Stimulated activated CD8-positive, alpha-beta memory T cell treated with anti-CD3 and anti-CD28 coated beads, Interleukin-4, amount 100 ng/mL, for 1 hour (primary cell): ENCODE results near the gene PFKM.
"Not testable (repeated sequence)": the region's sequence is repeated elsewhere in the genome, so short reads cannot be mapped to it uniquely, and the experiment has no call there.

ENCODE experiments used
- DNase-seq, 2 donors: peaks; one replicate each; pipeline ENCODE4 v3.0.0-alpha.2; 2020; ENCODE audit warnings: low read depth in 2 of 2, low spot score in 1 of 2

The PFKM gene

DNA sequence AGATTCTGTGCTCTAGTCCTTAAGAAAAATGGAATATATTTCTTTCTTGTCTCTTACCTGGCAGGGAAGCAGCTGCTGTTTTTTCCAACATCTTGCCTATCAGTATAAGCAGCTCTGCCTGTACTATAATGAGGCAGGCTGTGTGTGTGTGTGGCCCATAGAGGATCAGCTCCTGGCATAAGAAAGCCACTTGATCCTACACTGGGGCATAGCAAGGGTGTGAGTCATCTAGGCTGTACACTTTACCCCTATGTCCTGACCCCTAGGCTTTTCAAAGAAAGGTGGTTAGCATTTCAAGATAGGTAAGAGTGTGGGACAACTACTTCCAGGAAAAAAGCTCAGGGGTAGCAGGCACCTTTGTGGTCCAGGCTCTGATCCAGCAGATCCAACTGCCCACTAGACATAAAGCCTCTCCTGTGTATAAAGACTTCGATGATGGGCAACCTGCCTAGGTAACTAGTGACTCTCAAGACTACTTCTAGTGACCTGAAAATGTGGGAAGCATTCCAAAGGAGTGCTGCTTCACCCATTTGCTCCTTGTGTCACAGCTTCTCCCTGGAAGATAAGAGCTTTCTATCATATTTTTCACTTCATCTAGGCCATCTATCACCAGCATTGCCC lies 8.4 kb upstream of the PFKM start:
- DNase-seq = no peak

DNA sequence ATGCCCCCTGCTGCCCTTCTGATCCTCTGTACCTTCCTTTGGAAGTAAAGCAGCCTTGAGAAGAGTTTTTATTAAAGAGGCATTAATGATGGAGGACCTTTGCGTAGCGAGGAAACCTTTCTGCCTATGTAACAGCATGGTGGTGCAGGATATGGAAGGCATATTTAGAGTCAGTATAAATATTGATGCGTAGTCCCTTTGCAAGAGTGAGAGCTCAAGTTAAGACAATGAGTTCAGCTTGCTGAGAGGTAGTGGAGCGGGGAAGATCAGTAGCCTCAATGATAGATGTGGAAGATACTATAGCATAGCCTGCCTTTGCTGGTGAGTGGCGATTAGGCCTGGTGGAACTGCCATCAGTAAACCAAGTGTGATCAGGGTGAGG lies 7.9 kb upstream of the PFKM start:
- not testable (repeated sequence) for DNase-seq

DNA sequence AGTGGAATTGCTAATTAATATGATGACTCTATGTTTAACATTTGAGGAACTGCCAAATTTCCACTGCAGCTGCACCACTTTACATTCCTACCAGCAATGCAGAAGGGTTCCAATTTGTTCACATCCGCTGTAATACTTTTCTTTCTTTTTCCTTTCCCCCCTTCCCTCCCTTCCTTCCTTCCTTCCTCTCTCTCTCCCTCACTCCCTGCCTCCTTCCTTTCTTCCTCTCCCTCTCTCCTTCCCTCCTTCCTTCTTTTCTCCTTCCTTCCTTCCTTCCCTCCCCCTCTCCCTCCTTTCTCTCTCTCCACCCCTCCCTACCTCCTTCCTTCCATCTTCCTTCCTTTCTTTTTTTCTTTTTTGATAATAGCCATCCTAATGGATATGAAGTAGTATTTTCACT lies 3.2 kb upstream of the PFKM start:
- DNase-seq = no peak

DNA sequence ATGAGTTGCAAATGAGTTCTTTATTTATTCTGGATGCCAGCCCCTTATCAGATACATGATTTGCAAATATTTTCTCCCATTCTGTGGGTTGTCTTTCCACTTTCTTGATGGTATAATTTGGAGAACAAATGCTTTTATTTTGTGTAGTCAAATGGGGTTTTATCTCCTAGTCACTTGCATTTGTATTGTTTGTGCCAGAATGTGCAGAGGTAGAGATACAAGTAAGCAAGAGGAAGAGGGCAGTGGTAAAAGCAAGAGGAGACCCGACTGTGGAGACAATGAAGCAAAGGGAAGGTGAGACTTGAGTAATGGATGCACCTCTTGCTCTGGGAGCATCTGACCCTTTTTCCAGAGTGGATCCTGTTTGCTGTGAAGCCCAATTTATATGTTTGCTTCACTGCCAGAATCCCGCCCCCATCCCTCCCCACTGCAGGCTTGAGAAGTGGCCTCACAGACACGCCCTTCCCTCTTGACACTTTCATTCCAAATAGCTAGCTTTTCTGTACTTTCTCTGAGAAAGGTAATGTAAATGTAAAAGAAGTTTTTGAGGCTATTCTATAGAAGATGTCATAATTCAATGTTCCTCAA lies 786 bp upstream of the PFKM start:
- no peak for DNase-seq

DNA sequence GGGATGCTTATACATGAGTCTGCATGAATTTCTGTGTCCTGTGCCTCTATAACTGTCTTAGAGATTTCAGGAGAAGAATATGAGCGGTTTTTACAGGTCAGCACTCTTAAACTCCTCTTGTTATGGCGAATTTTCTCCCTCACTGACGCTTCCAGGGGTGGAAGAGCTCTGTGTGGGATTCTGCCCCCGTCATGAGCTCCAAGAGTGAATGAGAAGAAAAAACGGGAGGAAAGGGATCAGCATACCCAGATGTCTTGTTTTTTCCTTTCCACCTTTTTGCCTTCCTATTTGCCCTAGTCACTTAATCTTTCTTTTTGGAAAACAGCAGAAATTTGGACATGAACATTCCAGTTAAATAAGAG lies 651 bp downstream of the PFKM start:
- DNase-seq = no peak

DNA sequence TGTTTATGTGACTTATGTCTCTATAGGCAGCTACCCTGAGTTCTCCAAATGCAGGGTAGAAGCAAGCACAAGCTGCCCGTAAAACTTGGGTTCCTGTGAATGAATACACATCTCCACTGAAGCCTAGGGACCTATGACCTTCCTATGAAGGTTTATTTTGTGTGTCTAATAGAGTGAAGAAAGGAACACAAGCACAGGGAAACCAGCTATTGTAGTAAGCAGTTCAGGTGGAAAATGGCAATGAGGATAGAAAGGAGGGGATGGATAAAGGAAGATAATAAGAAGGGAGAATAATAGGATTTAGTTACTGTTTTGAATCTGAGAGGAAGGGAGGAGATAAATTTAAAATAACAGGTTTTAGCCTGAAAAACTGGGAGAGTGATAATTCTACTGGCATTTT lies 2.4 kb downstream of the PFKM start:
- no peak for DNase-seq

DNA sequence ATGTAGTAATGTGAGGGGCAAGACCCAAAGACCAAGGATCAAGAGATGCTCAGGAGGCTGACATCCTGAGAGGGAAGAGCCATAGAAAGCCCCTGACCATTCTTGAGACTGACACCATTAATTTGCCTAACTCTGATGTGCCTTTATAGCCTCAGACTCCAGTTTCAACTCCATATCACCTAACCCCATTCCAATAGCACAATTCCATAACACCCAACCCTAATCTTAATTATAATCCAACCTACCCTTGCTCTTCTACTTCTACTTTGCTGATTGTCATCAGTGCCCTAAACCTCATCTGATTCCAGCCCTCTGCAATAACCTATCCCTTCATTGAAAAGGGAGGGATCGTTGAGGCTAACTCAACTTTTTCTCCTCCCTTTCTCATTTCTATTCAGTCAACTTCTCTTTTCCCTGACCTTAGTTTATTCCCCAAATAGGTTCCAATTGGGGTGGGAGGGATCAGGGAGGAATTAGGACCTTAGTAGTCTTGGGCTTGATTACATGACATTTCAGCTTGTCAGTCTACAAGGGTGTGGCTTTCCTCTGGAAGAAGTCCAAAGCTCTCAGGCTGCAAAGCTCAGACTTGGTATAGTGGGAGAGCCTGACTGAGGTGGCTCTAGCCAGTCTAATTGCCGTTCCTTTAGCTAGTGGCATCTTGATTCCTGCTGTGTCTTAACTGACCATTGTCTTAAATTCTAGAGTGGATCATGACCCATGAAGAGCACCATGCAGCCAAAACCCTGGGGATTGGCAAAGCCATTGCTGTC lies 3.1 kb downstream of the PFKM start:
- DNase-seq = no peak

DNA sequence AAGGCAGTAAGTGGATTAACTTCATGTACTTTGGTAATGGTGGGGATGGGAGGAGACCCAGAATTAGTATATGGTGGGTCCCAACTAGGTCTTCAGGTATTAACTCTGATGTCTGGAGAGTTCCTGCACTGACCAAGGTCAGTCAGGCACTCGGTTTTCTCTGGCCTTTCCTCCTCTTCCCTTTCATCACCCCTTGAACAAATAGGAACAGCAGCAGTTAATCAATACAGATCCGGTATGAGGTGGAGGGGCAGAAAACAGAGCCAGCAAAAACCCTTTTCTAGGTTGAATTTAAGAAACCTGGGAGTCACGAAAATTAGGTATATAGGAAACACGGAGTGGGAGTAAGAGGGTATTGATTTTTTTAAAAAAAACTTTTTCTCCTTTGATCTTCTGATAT lies 4.0 kb downstream of the PFKM start:
- no peak for DNase-seq

DNA sequence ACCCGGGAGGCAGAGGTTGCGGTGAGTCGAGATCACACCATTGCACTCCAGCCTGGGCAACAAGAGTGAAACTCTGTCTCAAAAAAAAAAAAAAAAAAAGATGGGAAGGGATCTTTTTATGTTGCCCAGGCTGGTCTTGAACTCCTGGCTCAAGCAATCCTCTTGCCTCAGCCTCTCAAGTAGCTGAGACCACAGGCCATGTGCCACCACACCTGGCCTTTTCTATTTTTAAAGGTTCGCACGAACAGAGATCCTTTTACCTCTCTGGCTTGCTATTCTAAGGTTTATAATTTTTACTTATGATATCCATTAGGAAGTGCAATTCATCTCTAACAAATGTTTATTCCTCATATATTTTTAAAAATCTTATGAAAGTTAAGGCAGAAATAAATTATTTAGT lies 6.4 kb downstream of the PFKM start:
- DNase-seq = not testable (repeated sequence)

DNA sequence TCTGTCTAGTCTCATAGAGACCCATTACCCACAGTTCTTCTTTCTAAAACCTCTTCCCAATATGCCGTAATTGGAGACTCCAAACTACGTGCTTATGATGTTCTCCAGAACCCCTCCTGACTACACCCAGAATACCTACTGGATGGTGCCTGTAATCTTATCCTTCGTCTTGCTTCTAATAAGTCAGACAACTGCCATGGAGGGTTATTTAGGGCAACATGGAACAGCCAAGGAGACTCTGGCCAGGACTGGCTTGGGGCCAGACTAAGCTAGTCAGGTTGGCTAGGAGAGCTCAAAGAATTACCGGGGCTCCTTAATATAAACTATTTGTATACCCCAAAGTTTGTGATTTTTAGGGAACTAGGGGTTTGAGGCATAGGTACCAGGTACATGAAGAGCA lies 6.8 kb downstream of the PFKM start:
- no peak for DNase-seq

DNA sequence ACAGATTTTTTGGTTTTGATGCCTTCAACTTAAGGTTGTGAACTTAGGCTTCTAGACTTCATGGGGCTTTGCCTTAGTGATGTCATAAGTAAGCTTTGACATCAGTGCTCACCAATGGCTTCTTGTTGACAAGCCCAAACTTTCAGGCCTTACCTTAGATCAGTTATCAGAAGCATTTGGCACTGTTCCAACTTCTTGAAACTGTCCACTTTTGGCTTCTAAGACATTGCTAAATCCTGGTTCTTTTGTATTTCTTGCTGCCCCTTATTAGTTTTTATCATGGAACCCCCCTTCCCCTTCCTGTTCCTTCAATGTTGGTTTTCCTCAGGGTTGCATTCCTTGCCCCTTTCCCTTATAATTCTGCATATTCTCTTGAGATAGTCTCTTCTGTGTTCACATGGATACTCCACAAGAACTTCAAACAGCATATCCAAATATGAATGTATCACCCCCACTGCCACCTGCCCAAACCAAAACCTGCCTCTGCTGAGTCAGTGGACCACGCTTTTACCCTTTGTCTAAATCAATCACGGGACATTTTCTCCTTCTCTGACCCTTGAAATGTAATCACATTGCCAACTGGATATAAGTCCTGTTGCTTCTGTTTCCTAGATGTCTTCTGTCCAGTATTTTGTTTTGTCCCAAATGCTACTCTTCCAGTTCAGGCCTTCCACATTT lies 7.9 kb downstream of the PFKM start:
- no peak for DNase-seq

DNA sequence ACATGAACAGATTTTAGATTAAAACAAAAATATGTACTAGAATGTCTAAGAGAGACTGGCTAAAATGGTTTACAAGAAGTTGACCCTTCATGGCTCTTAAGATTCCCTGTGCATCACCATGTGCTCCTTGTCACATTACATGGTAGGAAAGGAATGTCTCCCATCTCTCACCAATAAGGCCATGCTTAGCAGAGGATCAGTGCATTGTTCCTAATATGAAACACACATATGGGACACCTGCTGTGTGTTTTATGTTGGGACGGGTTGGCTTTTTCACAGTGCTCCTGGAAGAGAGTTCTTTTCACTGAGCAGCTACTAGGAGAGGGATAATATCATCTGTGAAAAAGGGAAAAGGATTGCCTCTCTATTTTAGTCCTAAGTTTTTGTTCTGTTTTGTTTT lies 9.6 kb downstream of the PFKM start:
- DNase-seq = no peak

DNA sequence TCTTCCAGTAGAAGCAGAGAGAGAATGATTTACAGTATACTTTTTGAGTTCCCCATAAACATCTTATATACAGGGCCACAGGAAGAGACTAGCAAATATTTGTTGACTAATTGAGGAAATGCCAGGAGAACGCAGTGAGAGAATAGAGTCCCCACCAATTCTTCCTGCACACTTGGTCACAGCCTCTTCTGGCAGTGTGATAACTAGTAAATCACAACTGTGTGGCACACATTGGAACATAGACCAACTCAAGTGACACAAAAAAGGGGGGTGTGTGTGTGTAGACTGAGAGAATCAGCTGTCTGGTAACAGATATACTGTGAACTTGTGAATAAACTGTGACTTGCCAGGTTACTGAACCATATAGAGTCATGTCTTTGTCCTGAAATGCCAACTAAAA lies 10.2 kb downstream of the PFKM start:
- DNase-seq = no peak

DNA sequence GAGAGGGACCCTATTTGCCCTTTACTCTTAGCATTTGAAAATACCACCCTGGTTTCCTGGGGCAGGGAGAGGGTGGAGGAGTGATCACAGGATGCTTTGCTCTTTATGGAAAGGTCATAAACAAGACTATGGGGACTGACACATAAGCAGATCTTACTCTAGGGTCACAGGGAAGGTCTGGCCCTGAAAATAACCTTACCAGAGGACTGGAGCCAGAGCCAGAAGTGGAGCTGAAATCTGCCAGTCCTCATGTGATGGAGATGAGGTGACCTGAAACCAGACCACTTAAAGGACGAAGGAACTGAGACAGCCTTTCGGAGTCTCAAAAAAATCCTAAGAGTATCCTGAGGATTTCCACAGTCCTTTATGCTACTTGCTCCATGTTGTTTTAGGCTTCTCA lies 12.4 kb downstream of the PFKM start:
- no peak for DNase-seq

DNA sequence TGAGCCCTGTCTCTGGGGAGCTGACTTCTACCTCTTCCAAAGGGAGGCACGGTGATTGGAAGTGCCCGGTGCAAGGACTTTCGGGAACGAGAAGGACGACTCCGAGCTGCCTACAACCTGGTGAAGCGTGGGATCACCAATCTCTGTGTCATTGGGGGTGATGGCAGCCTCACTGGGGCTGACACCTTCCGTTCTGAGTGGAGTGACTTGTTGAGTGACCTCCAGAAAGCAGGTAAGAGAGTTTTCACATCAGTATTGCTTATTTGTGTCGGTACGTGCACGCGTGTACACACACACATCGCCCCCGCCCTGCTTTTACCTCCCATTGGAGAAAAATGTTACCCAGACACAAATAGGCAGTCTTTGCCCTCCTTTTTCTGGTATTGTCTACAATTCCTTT lies 13.7 kb downstream of the PFKM start:
- DNase-seq = no peak

DNA sequence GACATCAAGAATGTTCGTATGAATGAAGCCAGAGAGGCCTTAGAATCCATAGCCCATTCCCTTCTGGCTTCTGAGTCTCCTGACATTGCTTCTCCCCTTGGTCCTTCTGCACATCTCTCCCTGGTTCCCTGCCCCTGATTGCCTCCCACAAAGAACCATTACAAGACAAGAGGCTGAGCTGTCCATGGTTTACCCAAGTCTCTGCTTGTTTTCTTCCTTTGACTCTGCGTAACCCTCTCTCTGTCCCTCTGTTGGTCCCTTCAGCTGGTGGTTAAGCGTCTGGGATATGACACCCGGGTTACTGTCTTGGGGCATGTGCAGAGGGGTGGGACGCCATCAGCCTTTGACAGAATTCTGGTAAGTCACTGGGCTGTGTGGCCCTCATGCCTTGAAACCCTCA lies 15.9 kb downstream of the PFKM start:
- no peak for DNase-seq

DNA sequence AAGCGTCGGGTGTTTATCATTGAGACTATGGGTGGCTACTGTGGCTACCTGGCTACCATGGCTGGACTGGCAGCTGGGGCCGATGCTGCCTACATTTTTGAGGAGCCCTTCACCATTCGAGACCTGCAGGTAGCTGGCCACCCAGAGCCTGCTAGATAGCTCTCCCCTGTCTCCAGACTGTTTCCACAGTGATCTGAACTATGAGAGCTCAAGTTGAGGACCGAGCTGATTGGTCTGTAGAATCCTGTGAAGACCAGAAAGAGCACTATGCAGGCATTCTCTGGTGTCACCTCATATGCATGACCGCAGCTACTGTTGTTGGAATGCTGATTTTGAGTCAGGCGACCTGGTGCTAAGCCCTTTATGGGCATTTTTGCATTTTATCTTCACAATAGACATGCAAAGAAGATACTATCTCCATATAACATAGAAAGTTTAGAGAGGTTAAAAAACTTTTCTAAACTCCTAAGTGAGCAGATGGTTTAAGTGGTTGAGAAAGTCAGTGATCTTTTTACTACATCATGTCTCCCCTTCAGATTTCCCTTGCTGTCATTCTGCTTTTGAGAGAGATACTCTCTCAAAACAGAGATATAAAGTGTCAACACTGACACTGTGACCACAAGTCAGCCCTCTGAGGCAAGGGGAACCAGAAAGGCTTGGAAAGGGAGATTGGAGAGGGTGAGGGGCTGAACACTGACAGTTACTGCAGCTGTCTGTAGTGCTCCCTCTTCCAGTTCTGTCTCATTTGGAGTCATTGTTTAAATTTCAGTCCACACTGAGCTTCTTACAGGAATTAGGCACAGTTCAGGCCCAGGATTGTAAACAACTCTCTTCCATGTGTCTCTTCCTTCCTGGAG lies 23.9 kb downstream of the PFKM start:
- no peak for DNase-seq

DNA sequence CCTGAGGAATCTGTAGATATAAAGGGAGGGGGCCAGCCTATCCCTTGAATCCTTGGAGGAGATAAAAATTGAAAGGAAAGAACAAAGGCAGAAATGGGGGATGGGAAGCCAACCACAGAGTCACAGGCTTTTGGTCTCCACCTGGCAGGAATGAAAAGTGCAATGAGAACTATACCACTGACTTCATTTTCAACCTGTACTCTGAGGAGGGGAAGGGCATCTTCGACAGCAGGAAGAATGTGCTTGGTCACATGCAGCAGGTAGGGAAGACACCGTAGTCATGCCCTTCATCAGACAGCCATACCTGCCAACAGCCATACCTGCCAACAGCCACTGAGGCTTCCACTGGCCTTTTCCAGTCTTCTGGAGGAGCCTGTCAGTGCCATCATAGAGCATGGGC lies 24.7 kb downstream of the PFKM start:
- DNase-seq = no peak

DNA sequence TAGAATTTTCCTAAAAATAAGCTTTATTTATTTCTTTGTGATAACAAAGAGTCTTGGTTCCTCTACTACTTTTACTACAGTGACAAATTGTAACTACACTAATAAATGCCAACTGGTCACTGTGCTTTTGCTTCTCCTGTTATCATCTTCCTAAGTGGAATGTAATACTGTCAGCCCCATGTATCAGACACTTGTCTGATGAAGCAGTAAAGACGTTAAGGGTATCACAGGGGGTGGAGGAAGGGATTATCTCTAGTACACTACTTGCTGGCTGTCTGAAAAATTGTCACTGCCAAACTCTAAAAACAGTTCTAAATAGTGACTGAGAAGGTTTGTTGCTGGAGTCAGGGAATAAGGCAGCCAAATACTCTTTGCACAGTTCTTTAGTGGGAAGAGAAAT lies 26.8 kb downstream of the PFKM start:
- DNase-seq = no peak

DNA sequence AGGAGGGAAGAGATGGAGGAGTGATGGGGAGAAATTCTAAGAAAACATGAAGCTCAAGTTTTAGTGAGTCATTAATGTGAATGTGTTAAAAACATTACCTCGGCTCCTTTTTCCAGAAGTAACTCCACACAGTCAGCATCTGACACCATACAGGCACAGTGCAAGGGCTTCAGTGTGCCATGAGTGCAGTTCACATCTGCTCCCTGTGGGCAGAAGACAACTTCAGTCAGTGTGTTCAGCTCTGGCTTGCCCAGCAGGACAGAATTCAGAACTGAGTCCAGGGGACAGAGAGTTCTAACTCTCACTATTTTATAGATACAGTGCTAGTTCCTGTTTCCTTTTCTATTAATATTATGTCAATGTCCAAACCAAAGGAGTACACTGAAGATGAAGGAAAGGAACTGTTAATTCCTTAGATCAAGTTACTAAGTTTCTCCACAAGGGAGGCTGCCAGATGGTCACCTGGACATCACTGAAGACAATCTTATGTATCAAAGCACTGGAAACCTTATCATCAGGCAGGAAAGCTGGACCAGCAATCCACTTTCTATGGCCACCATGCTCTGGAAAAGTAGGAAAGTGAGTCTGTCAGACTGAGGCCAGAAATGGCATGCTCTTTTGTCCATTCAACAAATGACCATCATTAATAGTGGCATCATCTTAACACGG lies 32.1 kb downstream of the PFKM start:
- no peak for DNase-seq

DNA sequence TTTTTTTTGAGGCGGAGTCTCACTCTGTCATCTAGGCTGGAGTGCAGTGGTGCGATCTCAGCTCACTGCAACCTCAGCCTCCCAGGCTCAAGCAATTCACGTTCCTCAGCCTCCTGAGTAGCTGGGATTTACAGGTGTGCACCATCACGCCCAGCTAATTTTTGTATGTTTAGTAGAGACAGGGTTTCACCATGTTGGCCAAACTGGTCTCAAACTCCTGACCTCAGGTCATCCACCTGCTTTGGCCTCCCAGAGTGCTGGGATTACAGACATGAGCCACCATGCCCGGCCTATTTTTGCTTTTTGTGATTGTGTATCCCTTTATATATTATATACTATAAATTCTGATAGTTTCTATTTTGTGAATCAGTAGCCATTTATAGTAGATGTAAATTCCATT lies 36.6 kb downstream of the PFKM start:
- DNase-seq = not testable (repeated sequence)
